HG02588 (cell line): Measurements from ENCODE around the gene LHFPL3.
"Not testable (repeated sequence)": the region's sequence is repeated elsewhere in the genome, so short reads cannot be mapped to it uniquely, and the experiment has no call there.

ENCODE experiments used
- ATAC-seq: cut with Tn5 transposase; IDR thresholded peaks from one replicate; pipeline ENCODE4 v1.9.1; 2021; ENCODE audit warnings: mild to moderate bottlenecking, moderate library complexity; ENCODE audit not compliant: unreplicated experiment

LHFPL3 gene

GRCh38 chr7:104584620-104585019 is 256.2 kb downstream of the LHFPL3 start:
- ATAC-seq = no peak

GRCh38 chr7:104595591-104595990 is 267.2 kb downstream of the LHFPL3 start:
- not testable (repeated sequence) for ATAC-seq

- no peak for ATAC-seq
Observed at GRCh38 chr7:104603957-104604356, 275.6 kb downstream of the LHFPL3 start.

- ATAC-seq = no peak
Observed at GRCh38 chr7:104604706-104605105, 276.3 kb downstream of the LHFPL3 start.

GRCh38 chr7:104621321-104621720 is 292.9 kb downstream of the LHFPL3 start:
- no peak for ATAC-seq

GRCh38 chr7:104625956-104626355 is 297.6 kb downstream of the LHFPL3 start:
- no peak for ATAC-seq

- ATAC-seq = no peak
Observed at GRCh38 chr7:104627516-104627915, 299.1 kb downstream of the LHFPL3 start.

- ATAC-seq = no peak
Observed at GRCh38 chr7:104628017-104628416, 299.6 kb downstream of the LHFPL3 start.

GRCh38 chr7:104629408-104629807 is 301.0 kb downstream of the LHFPL3 start:
- no peak for ATAC-seq

GRCh38 chr7:104640506-104640905 is 312.1 kb downstream of the LHFPL3 start:
- no peak for ATAC-seq

GRCh38 chr7:104642560-104642959 is 314.2 kb downstream of the LHFPL3 start:
- ATAC-seq = no peak

GRCh38 chr7:104643587-104644217 is 315.3 kb downstream of the LHFPL3 start:
- ATAC-seq = no peak

GRCh38 chr7:104650991-104651640 is 322.7 kb downstream of the LHFPL3 start:
- no peak for ATAC-seq

GRCh38 chr7:104652434-104652833 is 324.0 kb downstream of the LHFPL3 start:
- ATAC-seq = no peak

- ATAC-seq = no peak
Observed at GRCh38 chr7:104652865-104653264, 324.5 kb downstream of the LHFPL3 start.

- ATAC-seq = no peak
Observed at GRCh38 chr7:104653825-104654401, 325.5 kb downstream of the LHFPL3 start.

GRCh38 chr7:104655592-104655991 is 327.2 kb downstream of the LHFPL3 start:
- no peak for ATAC-seq

- ATAC-seq = no peak
Observed at GRCh38 chr7:104656467-104656866, 328.1 kb downstream of the LHFPL3 start.

- ATAC-seq = no peak
Observed at GRCh38 chr7:104657134-104657533, 328.7 kb downstream of the LHFPL3 start.

GRCh38 chr7:104661575-104661974 is 333.2 kb downstream of the LHFPL3 start:
- ATAC-seq = no peak

GRCh38 chr7:104664648-104665047 is 336.2 kb downstream of the LHFPL3 start:
- no peak for ATAC-seq

GRCh38 chr7:104677587-104677986 is 349.2 kb downstream of the LHFPL3 start:
- ATAC-seq = no peak
